ENCODE data around the gene CDKAL1. TPM values are rescaled to one million over a fixed set of nuclear protein-coding genes. Genes with fewer than 3 reads are reported as not detected.

The CDKAL1 gene
- total and polyA plus RNA-seq, 2 of the 13 experiments (the other 11 are each of a cell fraction or from before 2014, with no cell fraction given): 9.5 to 27.7 TPM

DNA sequence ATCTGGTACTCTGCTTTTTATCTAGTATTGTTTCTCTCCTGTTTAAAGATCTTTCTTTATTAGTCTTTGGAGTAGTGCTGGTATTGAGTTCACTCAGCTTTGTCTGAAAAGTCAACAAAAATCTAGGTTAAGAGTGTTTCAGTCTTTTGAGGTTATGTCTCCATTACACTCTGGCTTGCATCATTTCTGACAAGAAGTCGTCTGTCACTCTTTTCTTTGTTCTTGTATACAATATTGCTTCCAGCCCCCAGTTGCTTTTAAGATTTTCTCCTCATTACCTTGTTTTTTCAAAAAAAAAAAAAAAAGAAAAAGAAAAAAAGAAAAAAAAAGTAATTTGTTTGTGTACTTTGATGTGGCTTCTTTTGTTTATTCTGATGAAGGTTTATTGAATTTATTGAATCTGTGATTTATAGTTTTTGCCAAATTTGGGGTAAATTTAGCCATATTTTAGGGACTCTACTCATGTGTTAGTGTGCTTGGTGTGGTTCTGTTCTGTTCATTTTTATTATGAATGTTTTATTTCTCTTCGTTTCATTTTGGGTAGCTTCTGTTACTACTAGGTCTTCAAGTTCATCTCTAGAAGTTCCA lies 408.9 kb downstream of the CDKAL1 start:
- Histone ChIP-seq H2AFZ (ENCODE audit: low read length) (no peak overlapping the region), H3K4me2 (ENCODE audit: low read depth, low read length) (no peak overlapping the region), H4K20me1 (ENCODE audit: insufficient read depth, low read length) (no peaks in the 10 kb centered on the region), H3K27ac (ENCODE audit: extremely low read length, insufficient read depth, low read length) (no peak overlapping the region), H3K9me3 (ENCODE audit: low read length) (peaks cover 3% of the 10 kb centered on the region), H3K9ac (ENCODE audit: insufficient read depth, low read depth, low read length) (no peak overlapping the region), H3K27me3 (ENCODE audit: control insufficient read depth in 1 of 2, insufficient read depth in 2 of 2, low read length in 2 of 2) (no peaks in the 10 kb centered on the region), H3K4me1 (ENCODE audit: insufficient read depth, low read length) (peaks cover 34% of the 10 kb centered on the region), H3K4me3 (replicated peaks in 1 of 3; ENCODE audit: insufficient read depth in 1 of 3, low read depth in 2 of 3, low read length in 3 of 3) (no peak overlapping the region), H3K79me2 (ENCODE audit: insufficient read depth, low read length) (no peaks in the 10 kb centered on the region), H3K36me3 (replicated peaks in 1 of 2; ENCODE audit: control insufficient read depth in 1 of 2, insufficient read depth in 2 of 2, low read length in 2 of 2) (no peaks in the 10 kb centered on the region)
- FAIRE-seq: no peak
- TF ChIP-seq NR0B2 (CRISPR knock-in tag; IDR thresholded peaks at IDR 0.05) (no peak), YEATS4 (CRISPR knock-in tag; IDR thresholded peaks at IDR 0.05; ENCODE audit: borderline replicate concordance) (no peak), KMT2B (CRISPR knock-in tag; IDR thresholded peaks at IDR 0.05) (no peak), XBP1 (CRISPR knock-in tag; IDR thresholded peaks at IDR 0.05) (no peak), ZNF317 (CRISPR knock-in tag; IDR thresholded peaks at IDR 0.05) (peak; percentile 99), ZNF576 (CRISPR knock-in tag; IDR thresholded peaks at IDR 0.05) (no peak)
- CTCF ChIA-PET (ENCODE audit: low intra/inter-chr PET ratio, low total read pairs): no interaction called here
- BruUV-seq (replicated peaks): no TSS peak
- in situ Hi-C loops (cut with HindIII; ENCODE audit: extremely low pct_ligation_motif_present, low pct_unique_long_range_greater_than_20kb) (no loop called here), intact Hi-C loops (cut with micrococcal nuclease; ENCODE audit: unreplicated experiment) (no loop called here)
- no peak for DNase-seq (ENCODE audit: low spot score)
- no peak for ATAC-seq
- POLR2A ChIA-PET: no interaction called here
- WGBS (ENCODE audit: low lambda C conversion rate): 87% methylated on average over 2 of the region's 2 CpGs

- no peak for DNase-seq (ENCODE audit: low spot score)
- Histone ChIP-seq H3K9ac (ENCODE audit: insufficient read depth, low read depth, low read length) (no peak overlapping the region), H4K20me1 (ENCODE audit: insufficient read depth, low read length) (no peaks in the 10 kb centered on the region), H3K79me2 (ENCODE audit: insufficient read depth, low read length) (no peaks in the 10 kb centered on the region), H3K9me3 (ENCODE audit: low read length) (peaks cover 3% of the 10 kb centered on the region), H3K4me3 (replicated peaks in 1 of 3; ENCODE audit: insufficient read depth in 1 of 3, low read depth in 2 of 3, low read length in 3 of 3) (no peak overlapping the region), H3K27me3 (ENCODE audit: control insufficient read depth in 1 of 2, insufficient read depth in 2 of 2, low read length in 2 of 2) (no peaks in the 10 kb centered on the region), H2AFZ (ENCODE audit: low read length) (no peak overlapping the region), H3K27ac (ENCODE audit: extremely low read length, insufficient read depth, low read length) (no peak overlapping the region), H3K4me1 (ENCODE audit: insufficient read depth, low read length) (peaks cover 31% of the 10 kb centered on the region), H3K36me3 (replicated peaks in 1 of 2; ENCODE audit: control insufficient read depth in 1 of 2, insufficient read depth in 2 of 2, low read length in 2 of 2) (no peaks in the 10 kb centered on the region), H3K4me2 (ENCODE audit: low read depth, low read length) (no peak overlapping the region)
- in situ Hi-C loops (cut with HindIII; ENCODE audit: extremely low pct_ligation_motif_present, low pct_unique_long_range_greater_than_20kb) (no loop called here), intact Hi-C loops (cut with micrococcal nuclease; ENCODE audit: unreplicated experiment) (no loop called here)
- 93% methylated on average over 1 of the region's 1 CpG for WGBS (ENCODE audit: low lambda C conversion rate)
- no peak for TF ChIP-seq THRA (CRISPR knock-in tag; IDR thresholded peaks at IDR 0.05; ENCODE audit: borderline replicate concordance)
- TF ChIP-seq, protein P1, sequence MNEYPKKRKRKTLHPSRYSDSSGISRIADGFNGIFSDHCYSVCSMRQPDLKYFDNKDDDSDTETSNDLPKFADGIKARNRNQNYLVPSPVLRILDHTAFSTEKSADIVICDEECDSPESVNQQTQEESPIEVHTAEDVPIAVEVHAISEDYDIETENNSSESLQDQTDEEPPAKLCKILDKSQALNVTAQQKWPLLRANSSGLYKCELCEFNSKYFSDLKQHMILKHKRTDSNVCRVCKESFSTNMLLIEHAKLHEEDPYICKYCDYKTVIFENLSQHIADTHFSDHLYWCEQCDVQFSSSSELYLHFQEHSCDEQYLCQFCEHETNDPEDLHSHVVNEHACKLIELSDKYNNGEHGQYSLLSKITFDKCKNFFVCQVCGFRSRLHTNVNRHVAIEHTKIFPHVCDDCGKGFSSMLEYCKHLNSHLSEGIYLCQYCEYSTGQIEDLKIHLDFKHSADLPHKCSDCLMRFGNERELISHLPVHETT (CRISPR knock-in tag; conservative IDR thresholded peaks at IDR 0.05): no peak
- TF ChIP-seq ZBTB20 (CRISPR knock-in tag; IDR thresholded peaks at IDR 0.05; ENCODE audit: borderline replicate concordance, low read depth): no peak
- no TSS peak for BruUV-seq (replicated peaks)
- no peak for ATAC-seq
- FAIRE-seq: no peak
- ChIA-PET CTCF (ENCODE audit: low intra/inter-chr PET ratio, low total read pairs) (no interaction called here), POLR2A (no interaction called here)
Measured at GRCh38 chr6:20943922-20944321, 409.7 kb downstream of the CDKAL1 start.
